ENCODE data around the gene UBE2E3.

The UBE2E3 gene

DNA sequence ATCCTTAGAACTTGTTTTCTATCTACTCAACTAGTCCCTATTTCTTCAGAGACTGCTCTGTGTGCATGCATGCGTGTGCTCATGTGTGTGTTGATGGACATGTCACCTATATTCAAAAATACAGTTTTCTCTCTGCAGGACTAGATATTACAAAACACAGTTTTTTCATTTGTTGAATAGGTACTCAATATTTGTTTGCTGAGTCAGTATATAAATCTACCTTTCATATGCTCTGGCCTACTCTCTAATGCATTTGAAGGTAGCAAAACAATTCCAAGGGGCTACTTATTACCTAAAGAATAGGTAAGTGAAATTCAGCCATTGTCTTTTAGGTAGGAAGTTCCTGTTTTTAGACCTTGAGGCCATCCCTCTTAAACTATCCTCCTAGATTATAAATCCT lies 8.6 kb upstream of the UBE2E3 start:
- no peak overlapping the region for H3K4me3 ChIP-seq (ENCODE audit: control insufficient read depth, low read depth, low read length)
- TF ChIP-seq, protein P1, sequence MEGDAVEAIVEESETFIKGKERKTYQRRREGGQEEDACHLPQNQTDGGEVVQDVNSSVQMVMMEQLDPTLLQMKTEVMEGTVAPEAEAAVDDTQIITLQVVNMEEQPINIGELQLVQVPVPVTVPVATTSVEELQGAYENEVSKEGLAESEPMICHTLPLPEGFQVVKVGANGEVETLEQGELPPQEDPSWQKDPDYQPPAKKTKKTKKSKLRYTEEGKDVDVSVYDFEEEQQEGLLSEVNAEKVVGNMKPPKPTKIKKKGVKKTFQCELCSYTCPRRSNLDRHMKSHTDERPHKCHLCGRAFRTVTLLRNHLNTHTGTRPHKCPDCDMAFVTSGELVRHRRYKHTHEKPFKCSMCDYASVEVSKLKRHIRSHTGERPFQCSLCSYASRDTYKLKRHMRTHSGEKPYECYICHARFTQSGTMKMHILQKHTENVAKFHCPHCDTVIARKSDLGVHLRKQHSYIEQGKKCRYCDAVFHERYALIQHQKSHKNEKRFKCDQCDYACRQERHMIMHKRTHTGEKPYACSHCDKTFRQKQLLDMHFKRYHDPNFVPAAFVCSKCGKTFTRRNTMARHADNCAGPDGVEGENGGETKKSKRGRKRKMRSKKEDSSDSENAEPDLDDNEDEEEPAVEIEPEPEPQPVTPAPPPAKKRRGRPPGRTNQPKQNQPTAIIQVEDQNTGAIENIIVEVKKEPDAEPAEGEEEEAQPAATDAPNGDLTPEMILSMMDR (IDR thresholded peaks at IDR 0.05; ENCODE audit: control insufficient read depth, insufficient read depth, low read depth, low read length, missing control alignments) = no peak
- no peak for DNase-seq (ENCODE audit: low read depth)

- TF ChIP-seq, protein P1 (IDR thresholded peaks at IDR 0.05; ENCODE audit: control insufficient read depth, insufficient read depth, low read depth, low read length, missing control alignments) = no peak
- DNase-seq (ENCODE audit: low read depth) = no peak
These were observed 4.8 kb upstream of the UBE2E3 start for GRCh38 chr2:180975585-180975984.

GRCh38 chr2:180978903-180979748 lies 1.3 kb upstream of the UBE2E3 start:
- H3K4me3 ChIP-seq (ENCODE audit: control insufficient read depth, low read depth, low read length) = peak overlapping the region; percentile 42; the same call in 1 of the 2 replicates
- no peak for DNase-seq (ENCODE audit: low read depth)
- TF ChIP-seq, protein P1 (IDR thresholded peaks at IDR 0.05; ENCODE audit: control insufficient read depth, insufficient read depth, low read depth, low read length, missing control alignments) = no peak

More at GRCh38 chr2:180975585-180975984, 4.8 kb upstream of the UBE2E3 start:
- H3K4me3 ChIP-seq (ENCODE audit: control insufficient read depth, low read depth, low read length) = no peak overlapping the region

GRCh38 chr2:180979749-180980105 lies 678 bp upstream of the UBE2E3 start:
- no peak for DNase-seq (ENCODE audit: low read depth)
- peak overlapping the region; percentile 42 for H3K4me3 ChIP-seq (ENCODE audit: control insufficient read depth, low read depth, low read length)
- TF ChIP-seq, protein P1 (IDR thresholded peaks at IDR 0.05; ENCODE audit: control insufficient read depth, insufficient read depth, low read depth, low read length, missing control alignments) = no peak

- TF ChIP-seq, protein P1 (IDR thresholded peaks at IDR 0.05; ENCODE audit: control insufficient read depth, insufficient read depth, low read depth, low read length, missing control alignments) = no peak
- no peak for DNase-seq (ENCODE audit: low read depth)
- peak overlapping the region; percentile 60 for H3K4me3 ChIP-seq (ENCODE audit: control insufficient read depth, low read depth, low read length)
These were observed 822 bp downstream of the UBE2E3 start for GRCh38 chr2:180980943-180981911.

DNA sequence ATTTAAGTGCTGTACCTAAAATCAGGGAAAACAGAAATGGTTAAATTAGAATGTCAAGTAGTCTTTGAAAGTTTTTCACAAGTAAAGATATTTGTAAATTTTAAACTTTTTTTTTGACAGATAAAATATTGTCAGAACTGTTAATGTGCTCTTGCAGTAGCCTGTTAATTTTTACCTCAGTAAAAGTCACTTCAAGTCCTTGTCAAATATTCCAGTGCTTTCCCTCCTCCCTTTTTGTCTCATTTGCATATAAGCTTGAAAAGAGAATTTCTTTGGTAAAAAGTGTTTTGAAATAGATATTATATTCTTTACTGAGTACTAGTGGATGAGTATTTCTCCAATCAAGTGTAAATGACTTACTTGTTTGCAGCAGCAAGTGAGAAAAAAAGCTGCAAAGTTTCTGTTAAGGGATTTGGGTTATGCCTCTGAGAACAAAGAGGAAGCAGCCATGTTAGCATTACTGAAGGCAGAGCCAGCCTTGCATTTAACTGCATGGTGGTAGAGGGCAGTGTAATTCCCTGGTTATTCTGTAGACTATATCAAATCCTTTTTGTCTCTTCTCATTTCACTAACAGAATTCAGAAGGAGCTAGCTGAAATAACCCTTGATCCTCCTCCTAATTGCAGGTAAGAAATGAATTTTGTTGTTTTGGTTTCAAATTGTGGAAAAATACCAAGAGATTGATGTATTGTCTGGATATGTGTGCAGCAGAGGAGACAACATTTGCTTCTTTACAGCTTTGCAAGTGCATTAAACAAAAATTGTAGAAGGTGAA lies 3.2 kb downstream of the UBE2E3 start:
- no peak overlapping the region for H3K4me3 ChIP-seq (ENCODE audit: control insufficient read depth, low read depth, low read length)
- TF ChIP-seq, protein P1 (IDR thresholded peaks at IDR 0.05; ENCODE audit: control insufficient read depth, insufficient read depth, low read depth, low read length, missing control alignments) = peak; percentile 25
- DNase-seq (ENCODE audit: low read depth) = no peak

Data from AG09309 (cell line).